WERI-Rb-1 (cell line): ENCODE results near the gene VSIG4.
"Not testable (repeated sequence)": the region's sequence is repeated elsewhere in the genome, so short reads cannot be mapped to it uniquely, and the experiment has no call there.

Experiments used
- DNase-seq: peaks from one replicate; pipeline ENCODE4 v3.0.0-alpha.2; 2020
- H3K27ac ChIP-seq: fragments of 250-450 bp; sonication (Bioruptor Pico); 2 replicates; pipeline ENCODE4 v1.5.1; 2020; ENCODE audit warnings: mild to moderate bottlenecking, moderate library complexity
- H3K27me3 ChIP-seq: fragments of 250-450 bp; sonication (Bioruptor Pico); 2 replicates; pipeline ENCODE4 v1.5.1; 2021; ENCODE audit warnings: mild to moderate bottlenecking, low read depth, moderate library complexity; ENCODE audit not compliant: insufficient read depth, severe bottlenecking
- H3K36me3 ChIP-seq: fragments of 250-450 bp; sonication (Bioruptor Pico); 2 replicates; pipeline ENCODE4 v1.5.1; 2020; ENCODE audit warnings: mild to moderate bottlenecking, moderate library complexity
- H3K4me3 ChIP-seq: 2 replicates; pipeline ENCODE4 v1.5.1; 2011; ENCODE audit warnings: low read depth, mild to moderate bottlenecking, control low read depth, low read length
- H3K9me3 ChIP-seq: fragments of 250-450 bp; sonication (Bioruptor Pico); 2 replicates; pipeline ENCODE4 v1.5.1; 2021; ENCODE audit warnings: mild to moderate bottlenecking, moderate library complexity; ENCODE audit not compliant: severe bottlenecking
- TF ChIP-seq, protein P1 (sequence below): IDR thresholded peaks from 2 replicates; pipeline ENCODE4 v1.5.1; 2011; ENCODE audit warnings: low read depth, mild to moderate bottlenecking, control low read depth, inconsistent platforms, low read length

The VSIG4 gene

DNA sequence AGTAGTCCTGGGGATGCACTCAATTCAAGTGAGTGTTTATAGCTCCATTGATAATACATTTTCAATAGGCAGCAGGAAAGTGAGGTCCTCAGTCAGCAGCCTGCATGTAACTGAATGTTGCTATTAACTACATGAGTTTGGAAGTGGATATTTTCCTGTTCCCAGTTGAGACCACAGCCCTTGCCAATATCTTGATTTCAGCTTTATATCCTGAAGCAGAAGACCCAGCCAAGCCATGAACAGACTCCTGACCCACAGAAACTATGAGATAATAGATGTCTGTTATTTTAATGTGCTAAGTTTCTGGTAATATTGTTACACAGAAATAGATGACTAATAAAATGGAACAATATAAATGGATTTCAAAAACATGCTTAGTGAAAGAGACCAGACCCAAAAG is 63.7 kb downstream of the VSIG4 start:
- no peak for DNase-seq
- Histone ChIP-seq H3K36me3 (no peaks in the 10 kb centered on the region), H3K9me3 (no peaks in the 10 kb centered on the region), H3K27me3 (peaks cover 31% of the 10 kb centered on the region), H3K4me3 (no peak overlapping the region), H3K27ac (no peak overlapping the region)
- TF ChIP-seq, protein P1, sequence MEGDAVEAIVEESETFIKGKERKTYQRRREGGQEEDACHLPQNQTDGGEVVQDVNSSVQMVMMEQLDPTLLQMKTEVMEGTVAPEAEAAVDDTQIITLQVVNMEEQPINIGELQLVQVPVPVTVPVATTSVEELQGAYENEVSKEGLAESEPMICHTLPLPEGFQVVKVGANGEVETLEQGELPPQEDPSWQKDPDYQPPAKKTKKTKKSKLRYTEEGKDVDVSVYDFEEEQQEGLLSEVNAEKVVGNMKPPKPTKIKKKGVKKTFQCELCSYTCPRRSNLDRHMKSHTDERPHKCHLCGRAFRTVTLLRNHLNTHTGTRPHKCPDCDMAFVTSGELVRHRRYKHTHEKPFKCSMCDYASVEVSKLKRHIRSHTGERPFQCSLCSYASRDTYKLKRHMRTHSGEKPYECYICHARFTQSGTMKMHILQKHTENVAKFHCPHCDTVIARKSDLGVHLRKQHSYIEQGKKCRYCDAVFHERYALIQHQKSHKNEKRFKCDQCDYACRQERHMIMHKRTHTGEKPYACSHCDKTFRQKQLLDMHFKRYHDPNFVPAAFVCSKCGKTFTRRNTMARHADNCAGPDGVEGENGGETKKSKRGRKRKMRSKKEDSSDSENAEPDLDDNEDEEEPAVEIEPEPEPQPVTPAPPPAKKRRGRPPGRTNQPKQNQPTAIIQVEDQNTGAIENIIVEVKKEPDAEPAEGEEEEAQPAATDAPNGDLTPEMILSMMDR, result no peak

DNA sequence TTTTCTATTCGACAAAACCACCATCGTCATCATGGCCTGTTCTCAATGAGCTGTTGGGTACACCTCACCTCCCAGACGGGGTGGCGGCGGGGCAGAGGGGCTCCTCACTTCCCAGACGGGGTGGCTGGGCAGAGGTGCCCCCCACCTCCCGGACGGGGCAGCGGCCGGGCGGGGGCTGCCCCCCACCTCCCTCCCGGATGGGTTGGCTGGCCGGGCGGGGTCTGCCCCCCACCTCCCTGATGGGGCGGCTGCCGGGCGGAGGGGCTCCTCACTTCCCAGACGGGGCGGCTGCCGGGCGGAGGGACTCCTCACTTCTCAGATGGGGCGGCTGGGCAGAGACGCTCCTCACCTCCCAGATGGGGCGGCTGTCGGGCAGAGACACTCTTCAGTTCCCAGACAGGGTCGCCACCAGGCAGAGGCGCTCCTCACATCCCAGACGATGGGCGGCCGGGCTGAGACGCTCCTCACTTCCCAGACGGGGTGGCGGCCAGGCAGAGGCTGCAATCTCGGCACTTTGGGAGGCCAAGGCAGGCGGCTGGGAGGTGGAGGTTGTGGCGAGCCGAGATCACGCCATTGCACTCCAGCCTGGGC is 64.6 kb downstream of the VSIG4 start:
- H3K4me3 ChIP-seq, H3K36me3 ChIP-seq, H3K9me3 ChIP-seq, DNase-seq, H3K27ac ChIP-seq: not testable (repeated sequence)
- peaks cover 40% of the 10 kb centered on the region for H3K27me3 ChIP-seq
